IPS-NIHi7 (cell line): Measurements from ENCODE around the gene RASSF1.
A peak's percentile ranks its signal among the peaks of the same experiment; 100 is the strongest.

Experiments used
- DNase-seq: peaks from one replicate; pipeline ENCODE4 v3.0.0; 2012; ENCODE audit warnings: mixed read lengths; ENCODE audit errors: extremely low spot score

Gene RASSF1

GRCh38 chr3:50365080-50365841 is 24.6 kb upstream of the RASSF1 start:
- DNase-seq: peak; percentile 97

GRCh38 chr3:50364573-50365079 is 24.0 kb upstream of the RASSF1 start:
- no peak for DNase-seq

- DNase-seq: no peak
These were observed 19.1 kb upstream of the RASSF1 start for GRCh38 chr3:50359760-50360110.

GRCh38 chr3:50358911-50359759 is 18.5 kb upstream of the RASSF1 start, which contains the start of gene TMEM115:
TMEM115 (minus strand) TSS chr3:50359521; CDS start chr3:50359063, 458 bp downstream.
- peak; percentile 98 for DNase-seq

GRCh38 chr3:50358355-50358910 is 17.8 kb upstream of the RASSF1 start:
- DNase-seq: no peak

- no peak for DNase-seq
These were observed 16.8 kb upstream of the RASSF1 start for GRCh38 chr3:50357481-50357880.

- no peak for DNase-seq
These were observed 15.9 kb upstream of the RASSF1 start for GRCh38 chr3:50356553-50356952.

- no peak for DNase-seq
These were observed 15.4 kb upstream of the RASSF1 start for GRCh38 chr3:50355829-50356552.

- DNase-seq: no peak
These were observed 14.2 kb upstream of the RASSF1 start for GRCh38 chr3:50354850-50355249.

GRCh38 chr3:50354186-50354764 is 13.6 kb upstream of the RASSF1 start:
- DNase-seq: no peak

- DNase-seq: no peak
These were observed 12.8 kb upstream of the RASSF1 start for GRCh38 chr3:50353245-50354004.

- DNase-seq: no peak
These were observed 12.1 kb upstream of the RASSF1 start for GRCh38 chr3:50352781-50353180.

- DNase-seq: no peak
These were observed 10.7 kb upstream of the RASSF1 start for GRCh38 chr3:50351323-50351697.

- peak; percentile 93 for DNase-seq
These were observed 10.1 kb upstream of the RASSF1 start, which contains the start of the genes CYB561D2 and NPRL2 for GRCh38 chr3:50350527-50351322. CYB561D2 (plus strand) TSS chr3:50350862; CDS start chr3:50351434, 572 bp downstream. NPRL2 (minus strand) TSS chr3:50350775; CDS start chr3:50350652, 123 bp downstream.

- no peak for DNase-seq
These were observed 9.5 kb upstream of the RASSF1 start for GRCh38 chr3:50350213-50350526.

GRCh38 chr3:50347187-50347813 is 6.7 kb upstream of the RASSF1 start:
- DNase-seq: peak; percentile 56

- DNase-seq: peak; percentile 93
These were observed 5.1 kb upstream of the RASSF1 start, which contains the start of gene ZMYND10 for GRCh38 chr3:50345586-50346234. ZMYND10 (minus strand) TSS chr3:50345732; CDS start chr3:50345579, 153 bp downstream.

- no peak for DNase-seq
These were observed 4.4 kb upstream of the RASSF1 start for GRCh38 chr3:50345008-50345407.
